Measurements from ENCODE around the gene GIPC1. TPM values are rescaled to one million over a fixed set of nuclear protein-coding genes. Genes with fewer than 3 reads are reported as not detected.
"Not testable (repeated sequence)": the region's sequence is repeated elsewhere in the genome, so short reads cannot be mapped to it uniquely, and the experiment has no call there.

The GIPC1 gene
- total RNA-seq, 1 donor from 2014 or later = 39.9 TPM

DNA sequence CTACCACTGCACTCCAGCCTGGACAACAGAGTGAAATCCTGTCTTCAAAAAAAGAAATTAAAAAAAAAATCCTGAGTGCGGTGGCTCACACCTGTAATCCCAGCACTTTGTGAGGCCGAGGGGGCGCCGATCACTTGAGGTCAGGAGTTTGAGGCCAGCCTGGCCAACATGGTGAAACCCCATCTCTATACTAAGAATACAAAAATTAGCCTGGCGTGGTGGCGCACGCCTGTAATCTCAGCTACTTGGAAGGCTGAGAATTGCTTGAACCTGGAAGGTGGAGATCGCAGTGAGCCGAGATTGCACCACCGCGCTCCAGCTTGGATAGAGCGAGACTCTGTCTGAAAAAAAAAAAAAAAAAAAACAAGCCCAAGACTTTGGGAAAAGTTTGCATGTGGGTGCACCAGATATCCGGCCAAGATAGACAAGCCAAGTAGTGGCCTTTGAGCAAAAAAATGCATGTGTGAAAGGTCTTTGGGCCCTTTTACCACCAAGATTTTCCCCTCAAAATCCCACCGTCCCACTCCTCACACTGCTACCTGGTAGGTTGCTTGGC is 16.6 kb upstream of the GIPC1 start:
- H3K27me3 Mint-ChIP-seq = no peaks in the 10 kb centered on the region
- peaks cover 52% of the 10 kb centered on the region for H3K4me1 Mint-ChIP-seq
- H3K9me3 Mint-ChIP-seq = no peaks in the 10 kb centered on the region
- peaks cover 36% of the 10 kb centered on the region for H3K36me3 Mint-ChIP-seq (ENCODE audit: low read depth)
- H3K4me3 Mint-ChIP-seq = no peak overlapping the region
- intact Hi-C loops (cut with micrococcal nuclease) = no loop called here
- no peak overlapping the region for H3K27ac Mint-ChIP-seq
- no peak for DNase-seq

DNA sequence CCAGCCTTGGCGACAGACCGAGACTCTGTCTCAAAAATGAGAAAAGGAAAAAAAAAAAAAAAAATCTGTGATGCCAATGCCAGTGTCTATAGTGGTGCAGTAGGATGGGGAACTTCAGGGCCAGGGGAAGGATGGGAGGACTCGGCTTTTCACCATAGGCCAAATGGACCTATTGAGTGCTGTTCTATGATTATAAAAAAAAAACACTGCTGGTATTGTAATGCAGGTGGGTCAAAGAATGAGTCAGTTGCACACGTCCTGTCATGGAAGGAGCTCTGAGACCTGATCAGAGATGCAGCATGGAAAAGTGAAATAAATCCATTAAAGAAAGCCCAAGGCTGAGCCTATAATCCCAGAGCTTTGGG is 15.3 kb upstream of the GIPC1 start:
- Mint-ChIP-seq H3K4me1 (peaks cover 56% of the 10 kb centered on the region), H3K36me3 (ENCODE audit: low read depth) (peaks cover 24% of the 10 kb centered on the region), H3K4me3 (no peak overlapping the region), H3K9me3 (no peaks in the 10 kb centered on the region), H3K27me3 (no peaks in the 10 kb centered on the region), H3K27ac (peak overlapping the region; percentile 38)
- intact Hi-C loops (cut with micrococcal nuclease) = no loop called here
- DNase-seq = no peak

GRCh38 chr19:14510311-14511228 is 14.6 kb upstream of the GIPC1 start:
- Mint-ChIP-seq H3K27ac (peak overlapping the region; percentile 62), H3K27me3 (no peaks in the 10 kb centered on the region), H3K4me1 (peaks cover 56% of the 10 kb centered on the region), H3K9me3 (no peaks in the 10 kb centered on the region), H3K4me3 (peak overlapping the region; percentile 30), H3K36me3 (ENCODE audit: low read depth) (peaks cover 18% of the 10 kb centered on the region)
- no peak for DNase-seq
- intact Hi-C loops (cut with micrococcal nuclease) = no loop called here

DNA sequence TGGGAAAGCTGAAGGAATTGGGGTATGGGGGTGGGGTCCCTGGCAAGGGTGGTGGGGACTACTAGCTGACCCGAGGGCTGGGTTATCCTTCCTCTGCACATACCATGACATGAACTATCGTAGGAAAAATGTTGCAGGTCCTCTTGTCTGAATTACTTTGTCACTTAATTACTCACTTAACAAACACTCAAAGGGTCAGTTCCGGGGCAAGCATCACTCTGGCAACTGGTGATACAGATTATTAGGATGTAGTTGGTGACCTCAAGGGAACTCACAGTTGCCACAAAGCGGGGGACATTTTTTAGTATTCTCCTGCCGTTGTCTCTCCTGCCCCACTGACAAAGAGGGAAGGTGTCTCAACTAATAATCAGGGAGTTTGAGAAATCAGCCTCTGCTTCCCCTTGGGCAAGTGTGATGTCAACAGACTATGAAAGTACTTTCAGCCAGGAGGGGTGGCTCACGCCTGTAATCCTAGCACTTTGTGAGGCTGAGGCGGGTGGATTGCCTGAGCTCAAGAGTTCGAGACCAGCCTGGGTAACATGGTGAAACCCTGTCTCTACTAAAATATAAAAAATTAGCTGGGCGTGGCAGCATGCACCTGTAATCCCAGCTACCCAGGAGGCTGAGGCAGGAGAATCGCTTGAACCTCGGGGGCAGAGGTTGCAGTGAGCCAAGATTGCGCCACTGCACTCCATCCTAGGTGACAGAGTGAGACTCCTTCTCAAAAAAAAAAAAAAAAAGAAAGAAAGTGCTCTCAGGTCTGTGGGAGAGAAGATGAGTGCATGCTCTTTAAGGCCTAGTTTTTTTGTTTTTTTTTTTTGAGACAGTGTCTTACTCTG is 12.0 kb upstream of the GIPC1 start:
- peak; percentile 63 for DNase-seq
- Mint-ChIP-seq H3K27ac (peak overlapping the region; percentile 88), H3K4me1 (peaks cover 46% of the 10 kb centered on the region), H3K27me3 (peaks cover 8% of the 10 kb centered on the region), H3K4me3 (peak overlapping the region; percentile 22), H3K36me3 (ENCODE audit: low read depth) (no peaks in the 10 kb centered on the region), H3K9me3 (no peaks in the 10 kb centered on the region)
- intact Hi-C loops (cut with micrococcal nuclease) = no loop called here

DNA sequence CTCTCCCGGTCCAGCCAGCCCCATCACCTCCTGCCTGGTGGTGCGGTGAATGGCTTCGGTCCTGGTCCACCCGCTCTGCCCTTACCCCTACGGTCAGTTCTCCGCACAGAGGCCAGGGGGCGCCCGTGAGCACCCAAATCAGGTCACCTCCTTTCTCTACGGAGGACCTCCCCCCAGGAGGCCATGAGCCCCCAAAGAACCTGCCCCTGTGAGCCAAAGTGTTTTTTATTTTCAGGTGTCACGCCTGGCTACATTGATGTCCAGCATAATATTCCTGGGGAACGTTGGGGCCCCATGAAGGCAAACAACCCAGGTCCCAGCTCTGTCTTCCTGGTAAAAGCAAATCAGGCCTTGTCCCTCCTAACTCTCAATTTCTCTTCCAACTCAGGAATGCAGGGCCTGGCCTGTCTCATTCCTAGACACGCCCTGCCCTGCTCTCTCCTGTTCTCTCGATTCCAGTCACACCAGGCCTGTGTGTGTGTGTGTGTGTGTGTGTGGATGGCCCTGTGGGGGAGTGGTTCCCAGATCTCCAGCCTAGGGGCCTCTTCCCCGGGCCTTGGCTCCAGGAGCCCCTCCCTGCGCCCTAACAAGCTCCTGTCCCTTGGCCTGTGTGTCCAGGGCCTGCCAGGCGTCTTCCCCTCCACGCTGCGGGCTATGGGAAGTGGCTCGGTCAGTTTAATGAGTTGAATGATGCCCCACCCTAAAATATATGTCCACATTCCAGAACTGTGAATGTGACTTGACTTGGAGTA is 9.7 kb upstream of the GIPC1 start:
- Mint-ChIP-seq H3K27me3 (peaks cover 8% of the 10 kb centered on the region), H3K4me1 (peaks cover 37% of the 10 kb centered on the region), H3K9me3 (no peaks in the 10 kb centered on the region), H3K4me3 (peak overlapping the region; percentile 28), H3K27ac (peak overlapping the region; percentile 88), H3K36me3 (ENCODE audit: low read depth) (no peaks in the 10 kb centered on the region)
- intact Hi-C loops (cut with micrococcal nuclease) = loop anchor here (1.0 kb wide), 1 partner anchor 12 kb away; no protein-coding TSS in a partner anchor
- peak; percentile 92 for DNase-seq

DNA sequence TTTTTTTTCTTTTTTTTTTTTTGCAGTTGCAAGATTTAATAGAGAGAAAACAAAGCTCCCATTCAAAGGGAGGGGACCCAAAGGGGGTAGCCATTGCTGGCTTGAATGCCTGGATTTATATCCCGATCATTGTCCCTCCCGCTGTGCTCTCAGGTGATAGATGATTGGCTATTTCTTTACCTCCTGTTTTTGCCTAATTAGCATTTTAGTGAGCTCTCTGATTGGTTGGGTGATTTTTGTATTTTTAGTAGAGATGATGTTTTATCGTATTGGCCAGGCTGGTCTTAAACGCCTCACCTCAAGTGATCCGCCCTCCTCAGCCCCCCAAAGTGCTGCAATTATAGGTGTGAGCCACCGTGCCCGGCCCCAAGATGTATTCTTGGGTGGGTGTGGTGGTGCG is 8.6 kb upstream of the GIPC1 start:
- H3K27ac Mint-ChIP-seq; H3K4me3 Mint-ChIP-seq; H3K36me3 Mint-ChIP-seq (ENCODE audit: low read depth); intact Hi-C loops (cut with micrococcal nuclease); DNase-seq; H3K27me3 Mint-ChIP-seq; H3K9me3 Mint-ChIP-seq: not testable (repeated sequence)
- H3K4me1 Mint-ChIP-seq = peaks cover 32% of the 10 kb centered on the region

GRCh38 chr19:14503285-14503684 is 7.4 kb upstream of the GIPC1 start:
- Mint-ChIP-seq H3K4me1 (peaks cover 26% of the 10 kb centered on the region), H3K36me3 (ENCODE audit: low read depth) (no peaks in the 10 kb centered on the region), H3K27ac (no peak overlapping the region), H3K9me3 (no peaks in the 10 kb centered on the region), H3K27me3 (peaks cover 8% of the 10 kb centered on the region), H3K4me3 (no peak overlapping the region)
- DNase-seq = no peak
- intact Hi-C loops (cut with micrococcal nuclease) = no loop called here

- Mint-ChIP-seq H3K9me3 (no peaks in the 10 kb centered on the region), H3K4me1 (peaks cover 20% of the 10 kb centered on the region), H3K4me3 (no peak overlapping the region), H3K27me3 (peaks cover 8% of the 10 kb centered on the region), H3K36me3 (ENCODE audit: low read depth) (no peaks in the 10 kb centered on the region), H3K27ac (no peak overlapping the region)
- intact Hi-C loops (cut with micrococcal nuclease) = no loop called here
- DNase-seq = no peak
Observed at GRCh38 chr19:14502334-14503092, 6.6 kb upstream of the GIPC1 start.

GRCh38 chr19:14497228-14497921 is 1.4 kb upstream of the GIPC1 start:
- peaks cover 18% of the 10 kb centered on the region for H3K4me1 Mint-ChIP-seq
- intact Hi-C loops (cut with micrococcal nuclease) = no loop called here
- no peaks in the 10 kb centered on the region for H3K9me3 Mint-ChIP-seq
- H3K36me3 Mint-ChIP-seq (ENCODE audit: low read depth) = peaks cover 7% of the 10 kb centered on the region
- no peaks in the 10 kb centered on the region for H3K27me3 Mint-ChIP-seq
- no peak for DNase-seq
- H3K4me3 Mint-ChIP-seq = peak overlapping the region; percentile 83
- H3K27ac Mint-ChIP-seq = no peak overlapping the region

DNA sequence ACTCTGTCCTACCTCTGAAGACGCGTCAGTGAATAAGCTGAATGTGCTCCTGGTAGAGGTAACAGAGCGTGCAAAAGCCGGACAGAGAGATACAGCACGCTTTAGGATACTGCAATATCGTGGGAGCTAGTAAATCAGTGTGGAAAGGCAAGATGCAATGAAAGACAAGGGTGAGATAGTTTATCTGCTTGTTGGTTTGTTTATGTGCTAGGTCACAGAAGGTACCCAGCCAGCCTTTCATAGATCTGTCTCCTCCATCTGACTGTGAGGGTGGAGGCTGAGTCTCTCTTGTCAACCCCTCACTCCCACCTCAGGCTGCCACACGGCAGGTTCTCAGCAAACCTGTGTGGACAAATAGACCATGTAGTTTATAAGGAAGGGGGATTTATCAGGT is 904 bp upstream of the GIPC1 start:
- Mint-ChIP-seq H3K27ac (no peak overlapping the region), H3K4me3 (peak overlapping the region; percentile 83), H3K9me3 (no peaks in the 10 kb centered on the region), H3K36me3 (ENCODE audit: low read depth) (peaks cover 9% of the 10 kb centered on the region), H3K4me1 (peaks cover 18% of the 10 kb centered on the region), H3K27me3 (no peaks in the 10 kb centered on the region)
- no peak for DNase-seq
- intact Hi-C loops (cut with micrococcal nuclease) = no loop called here

GRCh38 chr19:14495672-14496028 is 277 bp downstream of the GIPC1 start:
- H3K27ac Mint-ChIP-seq = peak overlapping the region; percentile 79
- intact Hi-C loops (cut with micrococcal nuclease) = no loop called here
- DNase-seq = no peak
- no peaks in the 10 kb centered on the region for H3K27me3 Mint-ChIP-seq
- H3K4me3 Mint-ChIP-seq = peak overlapping the region; percentile 87
- peaks cover 19% of the 10 kb centered on the region for H3K4me1 Mint-ChIP-seq
- H3K36me3 Mint-ChIP-seq (ENCODE audit: low read depth) = peaks cover 12% of the 10 kb centered on the region
- no peaks in the 10 kb centered on the region for H3K9me3 Mint-ChIP-seq

DNA sequence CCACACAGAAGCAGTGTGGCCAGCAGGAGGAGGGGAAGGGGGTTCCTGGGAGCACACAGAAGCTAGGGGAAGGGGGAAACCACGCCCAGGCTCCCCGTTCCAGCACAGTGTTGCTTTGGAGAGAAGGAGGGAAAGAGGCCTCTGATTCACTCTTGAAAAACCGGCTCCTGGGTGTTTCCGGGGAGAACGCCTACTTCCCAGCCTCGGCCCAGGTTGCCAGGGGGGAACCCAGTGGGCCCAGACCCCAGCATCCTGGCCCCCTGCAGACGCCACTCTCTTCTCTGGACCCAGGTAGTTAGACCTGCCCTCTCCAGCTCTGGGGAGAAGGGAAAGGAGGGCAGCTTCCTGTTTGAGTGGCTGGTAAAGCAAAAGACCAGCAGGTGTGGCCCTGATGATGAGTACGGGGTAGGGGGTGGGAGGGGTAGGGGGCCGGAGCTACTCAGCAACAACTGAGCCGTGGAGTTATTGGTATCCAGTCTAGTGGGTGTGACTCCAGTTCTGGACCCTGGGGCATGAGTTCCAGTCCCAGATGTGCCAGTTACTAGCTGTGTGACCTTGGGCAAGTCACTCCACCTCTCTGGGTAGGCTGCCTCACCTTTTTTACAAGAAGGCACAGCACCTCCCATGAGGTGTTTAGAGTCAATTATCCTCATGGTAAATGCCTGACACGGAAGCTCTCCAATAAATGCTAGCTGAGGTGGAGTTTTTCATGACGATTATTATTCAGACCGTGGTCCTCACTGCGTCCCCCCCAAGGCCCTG is 836 bp downstream of the GIPC1 start:
- Mint-ChIP-seq H3K27me3 (no peaks in the 10 kb centered on the region), H3K4me1 (peaks cover 19% of the 10 kb centered on the region), H3K36me3 (ENCODE audit: low read depth) (peaks cover 12% of the 10 kb centered on the region), H3K4me3 (peak overlapping the region; percentile 87), H3K9me3 (no peaks in the 10 kb centered on the region), H3K27ac (peak overlapping the region; percentile 79)
- DNase-seq = no peak
- intact Hi-C loops (cut with micrococcal nuclease) = no loop called here

All from activated CD4-positive, alpha-beta T cell treated with anti-CD3 and anti-CD28 coated beads, Interleukin-2, amount 10 ng/mL, durations not matched to agents 24 days and 14 days (primary cell).